HepG2 (cell line): ENCODE measurements around the gene KCND3. TPM values are rescaled to one million over a fixed set of nuclear protein-coding genes. Genes with fewer than 3 reads are reported as not detected.

Experiments used
- ATAC-seq: fragments of 200-7000 bp; cut with Tn5 transposase; 3 replicates; pipeline ENCODE4 v1.9.1; 2020; ENCODE audit warnings: mild to moderate bottlenecking, moderate library complexity
- BruUV-seq: library from RNA; stranded (reverse); fragments of 400-500 nt; replicated peaks from 2 replicates; lab custom pipeline; 2021; lab: Mats Ljungman, UMichigan
- CTCF ChIA-PET: fragments of 300-600 bp; formaldehyde crosslinking; extraction: SDS; loops from one replicate; lab custom pipeline; 2021; ENCODE audit warnings: low total read pairs, inconsistent platforms, low intra/inter-chr PET ratio; lab: Yijun Ruan, JAX
- POLR2A ChIA-PET: fragments of 350-600 bp; sonication (Branson Sonifier 250); formaldehyde crosslinking; loops from one replicate; lab custom pipeline; 2020; ENCODE audit warnings: antibody characterized with exemption, inconsistent platforms; lab: Yijun Ruan, JAX
- DNase-seq: peaks from one replicate; pipeline ENCODE4 v3.0.0-alpha.2; 2015; ENCODE audit warnings: low spot score
- FAIRE-seq: peaks from 3 replicates; lab custom pipeline; 2011; peaks lifted over from hg19 to GRCh38; lab: Jason Lieb, UNC
- H2AFZ ChIP-seq: one replicate; pipeline ENCODE4 v1.6.1; 2011; ENCODE audit warnings: low read length, inconsistent platforms
- H3K27ac ChIP-seq: fragments of 300-600 bp; 3 replicates; pipeline ENCODE4 v1.8.0; 2011; ENCODE audit warnings: mixed run types, mild to moderate bottlenecking, mixed read lengths, low read length, inconsistent platforms; ENCODE audit not compliant: insufficient read depth; ENCODE audit errors: extremely low read length
- H3K27me3 ChIP-seq, 2 experiments: fragments of 200-600 bp in 1 of 2; 2 replicates in 1 of 2; 3 replicates in 1 of 2; pipeline versions ENCODE4 v1.6.0 to v1.8.0; 2011; ENCODE audit warnings: low read length in 2 of 2, mild to moderate bottlenecking in 2 of 2, moderate library complexity in 2 of 2, inconsistent platforms in 1 of 2; ENCODE audit not compliant: insufficient read depth in 2 of 2, control insufficient read depth in 1 of 2
- H3K36me3 ChIP-seq, 2 experiments: fragments of 200-600 bp in 1 of 2; replicated peaks in 1 of 2; 2 replicates in 1 of 2; 3 replicates in 1 of 2; pipeline versions ENCODE4 v1.5.1 to v1.8.0; 2011; ENCODE audit warnings: low read length in 2 of 2, inconsistent platforms in 1 of 2; ENCODE audit not compliant: insufficient read depth in 2 of 2, control insufficient read depth in 1 of 2
- H3K4me1 ChIP-seq: 2 replicates; pipeline ENCODE4 v1.5.1; 2012; ENCODE audit warnings: low read length, inconsistent platforms; ENCODE audit not compliant: insufficient read depth
- H3K4me2 ChIP-seq: 2 replicates; pipeline ENCODE4 v1.6.0; 2011; ENCODE audit warnings: low read depth, low read length, inconsistent platforms
- H3K4me3 ChIP-seq, 3 experiments: fragments of 200-600 bp in 1 of 3; sonication (generic), shearing (Covaris generic) in 1 of 3; replicated peaks in 1 of 3; 2 replicates each; pipeline ENCODE4 v1.5.1; 2011 to 2016; ENCODE audit warnings: low read length in 3 of 3, inconsistent platforms in 2 of 3, low read depth in 2 of 3, mild to moderate bottlenecking in 2 of 3, control low read depth in 1 of 3, mixed read lengths in 1 of 3; ENCODE audit not compliant: insufficient read depth in 1 of 3
- H3K79me2 ChIP-seq: one replicate; pipeline ENCODE4 v1.6.1; 2011; ENCODE audit warnings: low read length, inconsistent platforms; ENCODE audit not compliant: insufficient read depth
- H3K9ac ChIP-seq: 2 replicates; pipeline ENCODE4 v1.6.0; 2011; ENCODE audit warnings: mild to moderate bottlenecking, low read depth, low read length, inconsistent platforms; ENCODE audit not compliant: insufficient read depth
- H3K9me3 ChIP-seq: 2 replicates; pipeline ENCODE4 v1.5.1; 2012; ENCODE audit warnings: mild to moderate bottlenecking, low read length
- H4K20me1 ChIP-seq: 2 replicates; pipeline ENCODE4 v1.6.0; 2011; ENCODE audit warnings: inconsistent platforms, mild to moderate bottlenecking, low read length, moderate library complexity; ENCODE audit not compliant: insufficient read depth
- HOMEZ ChIP-seq: IDR thresholded peaks from 2 replicates; pipeline ENCODE4 v1.6.1; 2016; ENCODE audit warnings: low read depth
- MZF1 ChIP-seq: sonication (generic); formaldehyde crosslinking; IDR thresholded peaks from 2 replicates; pipeline ENCODE4 v1.8.1; 2023; ENCODE audit warnings: mild to moderate bottlenecking, missing genetic modification reagents, borderline replicate concordance
- NCOA2 ChIP-seq: sonication (generic); formaldehyde crosslinking; IDR thresholded peaks from 2 replicates; pipeline ENCODE4 v1.8.0; 2022; ENCODE audit warnings: inconsistent platforms
- NFIC ChIP-seq: IDR thresholded peaks from 2 replicates; pipeline ENCODE4 v1.6.1; 2012; ENCODE audit warnings: mild to moderate bottlenecking, low read length, inconsistent platforms
- TARDBP ChIP-seq: sonication (generic); formaldehyde crosslinking; IDR thresholded peaks from 2 replicates; pipeline ENCODE4 v1.8.0; 2022; ENCODE audit warnings: mild to moderate bottlenecking, missing genetic modification reagents
- TRIM24 ChIP-seq: sonication (generic); formaldehyde crosslinking; IDR thresholded peaks from 2 replicates; pipeline ENCODE4 v1.8.0; 2022; ENCODE audit warnings: mild to moderate bottlenecking, missing genetic modification reagents
- WIZ ChIP-seq: sonication (generic); formaldehyde crosslinking; IDR thresholded peaks from 2 replicates; pipeline ENCODE4 v1.5.1; 2020; ENCODE audit warnings: mild to moderate bottlenecking, missing genetic modification reagents
- ZNF34 ChIP-seq: sonication (generic); formaldehyde crosslinking; IDR thresholded peaks from 2 replicates; pipeline ENCODE4 v1.4.0; 2020; ENCODE audit warnings: mild to moderate bottlenecking, missing genetic modification reagents, borderline replicate concordance
- ZNF367 ChIP-seq: sonication (generic); formaldehyde crosslinking; IDR thresholded peaks from 2 replicates; pipeline ENCODE4 v1.4.0; 2020; ENCODE audit warnings: missing genetic modification reagents, borderline replicate concordance
- ZSCAN20 ChIP-seq: sonication (generic); formaldehyde crosslinking; IDR thresholded peaks from 2 replicates; pipeline ENCODE4 v1.4.0; 2020; ENCODE audit warnings: missing genetic modification reagents, mild to moderate bottlenecking, borderline replicate concordance
- WGBS: methylation state at CpG from one replicate; pipeline ENCODE4 v1.1.6; 2017; ENCODE audit warnings: low lambda C conversion rate; 5-methylcytosine and 5-hydroxymethylcytosine counted together
- in situ Hi-C: cut with HindIII; loops from 2 replicates; pipeline ENCODE4 v1.10.0; 2017; ENCODE audit warnings: low pct_unique_long_range_greater_than_20kb; ENCODE audit not compliant: extremely low pct_ligation_motif_present
- intact Hi-C: fragments of 100-400 bp; cut with micrococcal nuclease; formaldehyde crosslinking; loops from one replicate; pipeline ENCODE4 v1.10.0; 2022; ENCODE audit not compliant: unreplicated experiment
- polyA plus RNA-seq, 8 experiments: library from polyadenylated mRNA; depleted of rRNA in 3 of 8; stranded (reverse) in 7 of 8; unstranded in 1 of 8; fragments of >200 nt; fragmentation: Illumina TruSeq in 4 of 8; extraction: Trizol in 4 of 8; gene quantifications; 2 replicates each; pipeline versions ENCODE4 v1.2.1 to v1.2.3, GENCODE V29; 2011 to 2016; ENCODE audit warnings: low read depth in 4 of 8, missing spikeins in 1 of 8, mixed read lengths in 1 of 8; ENCODE audit not compliant: insufficient read depth in 1 of 8
- total RNA-seq, 5 experiments: library from RNA; depleted of rRNA; stranded (reverse); fragments of >200 nt; fragmentation: Illumina TruSeq; extraction: Trizol; gene quantifications; 2 replicates each; pipeline ENCODE4 v1.2.3, GENCODE V29; 2016; ENCODE audit warnings: low read depth in 1 of 5

KCND3 gene
- total and polyA plus RNA-seq, 2 of the 13 experiments (the other 11 are each of a cell fraction or from before 2014, with no cell fraction given): 0.04 TPM; not detected in 1

- in situ Hi-C loops: no loop called here
Measured at GRCh38 chr1:111882559-111882958, 106.9 kb downstream of the KCND3 start.

More at GRCh38 chr1:111882559-111882958, 106.9 kb downstream of the KCND3 start:
- CTCF ChIA-PET: no interaction called here
- WGBS: 42% methylated on average over 5 of the region's 6 CpGs
- Histone ChIP-seq H4K20me1 (no peaks in the 10 kb centered on the region), H3K79me2 (no peaks in the 10 kb centered on the region), H2AFZ (no peak overlapping the region), H3K4me2 (no peak overlapping the region), H3K9ac (no peak overlapping the region), H3K27ac (no peak overlapping the region), H3K9me3 (no peaks in the 10 kb centered on the region), H3K4me3 (no peak overlapping the region), H3K36me3 (no peaks in the 10 kb centered on the region), H3K4me1 (peaks cover 19% of the 10 kb centered on the region; the same call in 1 of the 2 replicates), H3K27me3 (peaks cover 0 to 17% of the 10 kb centered on the region in 2 experiments; a peak in 3 of 5 replicates)
- no peak for DNase-seq
- intact Hi-C loops: no loop called here
- FAIRE-seq: no peak
- no peak for TF ChIP-seq TARDBP (CRISPR knock-in tag)
- TF ChIP-seq NCOA2 (CRISPR knock-in tag): no peak
- TF ChIP-seq TRIM24 (CRISPR knock-in tag): no peak
- TF ChIP-seq HOMEZ (CRISPR knock-in tag): no peak
- no peak for TF ChIP-seq ZNF34
- TF ChIP-seq ZNF367 (CRISPR knock-in tag): no peak
- no peak for TF ChIP-seq ZSCAN20
- TF ChIP-seq WIZ (CRISPR knock-in tag): no peak
- no peak for TF ChIP-seq MZF1 (CRISPR knock-in tag)
- no peak for TF ChIP-seq NFIC
- BruUV-seq: no TSS peak
- no peak for ATAC-seq
- POLR2A ChIA-PET: no interaction called here
